Myometrial cell (primary cell): ENCODE results near the gene KRTAP22-2. TPM values are rescaled to one million over a fixed set of nuclear protein-coding genes. Genes with fewer than 3 reads are reported as not detected.

ENCODE experiments used
- total RNA-seq: library from RNA; depleted of rRNA; stranded (reverse); fragments of >200 nt; gene quantifications from 2 replicates; pipeline ENCODE4 v1.2.3, GENCODE V29; 2015

Gene KRTAP22-2
- total RNA-seq: not detected in 2 replicates

DNA sequence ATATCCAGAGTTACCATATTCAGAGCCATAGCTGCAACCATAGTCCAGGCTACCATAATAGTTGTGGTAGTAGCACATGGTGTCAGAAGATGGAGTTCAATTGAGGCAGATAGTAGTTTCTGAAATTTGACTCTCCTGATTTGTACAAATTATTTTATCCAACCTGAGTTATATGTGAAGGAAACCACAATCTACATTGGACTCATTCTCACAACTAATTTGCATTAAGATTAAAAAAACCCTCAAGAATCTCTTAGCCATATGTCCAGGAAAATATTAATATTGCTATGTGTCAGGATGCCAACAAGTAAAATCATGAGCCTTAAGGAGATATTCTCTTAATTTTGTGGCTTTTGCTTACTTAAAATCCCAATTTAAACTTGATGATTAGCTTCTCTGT is at the start of gene KRTAP22-2:
TSS of gene KRTAP22-2 (minus strand) at position 101 of the 400 bp plus-strand sequence.

DNA sequence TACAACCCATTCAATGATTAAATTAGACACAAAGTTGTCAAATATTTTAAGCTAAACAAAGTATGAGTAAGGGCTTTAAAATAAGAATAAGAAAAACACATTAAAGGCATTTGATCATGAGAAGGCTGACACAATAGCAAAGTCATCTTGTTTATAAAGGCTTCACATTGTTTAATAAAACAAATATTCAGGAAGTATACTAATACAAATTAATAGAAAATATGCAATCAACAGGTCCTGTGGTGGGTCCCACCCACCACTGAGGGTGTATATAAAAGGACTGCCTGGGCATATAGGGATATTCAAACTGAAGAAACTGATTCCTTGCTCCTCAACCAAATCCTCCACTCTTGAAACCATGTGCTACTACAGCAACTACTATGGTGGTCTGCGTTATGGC is 44.7 kb upstream of the KRTAP22-2 start, which contains the start of gene KRTAP20-2:
TSS of gene KRTAP20-2 (plus strand) at position 301 of the 400 bp plus-strand sequence. CDS start at position 359, 58 bp downstream.

DNA sequence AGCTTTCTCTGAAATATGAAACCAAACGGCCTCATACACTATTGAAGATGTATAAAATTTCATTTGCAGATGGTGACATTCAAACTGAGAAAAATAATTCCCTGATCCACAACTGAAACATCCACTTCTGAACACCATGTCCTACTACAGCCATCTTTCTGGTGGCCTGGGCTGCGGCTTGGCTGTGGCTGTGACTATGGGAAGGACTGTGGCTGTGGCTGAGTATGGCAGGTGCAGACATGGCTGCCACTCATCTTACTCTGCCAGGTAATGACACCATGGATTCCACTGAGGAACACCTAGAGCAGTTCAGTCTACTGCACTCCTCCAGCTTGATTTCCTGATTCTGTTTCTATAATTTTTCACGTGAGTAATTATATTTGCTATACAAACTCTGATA is 30.3 kb upstream of the KRTAP22-2 start, which contains the start of gene KRTAP20-4:
TSS of gene KRTAP20-4 (plus strand) at position 106 of the 400 bp plus-strand sequence.

DNA sequence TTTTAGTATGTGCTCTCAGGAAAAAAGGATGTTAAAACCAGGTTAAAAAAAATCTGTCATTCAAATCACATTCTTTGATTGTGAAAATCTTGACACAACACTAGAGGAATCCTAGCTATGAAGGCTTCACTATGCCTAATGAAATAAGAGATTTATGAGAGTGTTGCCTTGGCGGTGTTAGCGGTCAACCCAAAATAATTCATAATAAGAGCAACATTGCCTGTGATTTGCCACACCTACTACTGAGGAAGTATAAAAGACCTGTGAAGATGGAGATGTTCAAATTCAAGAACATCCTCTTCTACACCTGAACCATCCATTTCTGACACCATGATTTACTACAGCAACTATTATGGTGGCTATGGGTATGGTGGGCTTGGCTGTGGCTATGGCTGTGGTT is 25.9 kb upstream of the KRTAP22-2 start, which contains the start of gene KRTAP20-1:
TSS of gene KRTAP20-1 (plus strand) at position 301 of the 400 bp plus-strand sequence. CDS start at position 331, 30 bp downstream.

DNA sequence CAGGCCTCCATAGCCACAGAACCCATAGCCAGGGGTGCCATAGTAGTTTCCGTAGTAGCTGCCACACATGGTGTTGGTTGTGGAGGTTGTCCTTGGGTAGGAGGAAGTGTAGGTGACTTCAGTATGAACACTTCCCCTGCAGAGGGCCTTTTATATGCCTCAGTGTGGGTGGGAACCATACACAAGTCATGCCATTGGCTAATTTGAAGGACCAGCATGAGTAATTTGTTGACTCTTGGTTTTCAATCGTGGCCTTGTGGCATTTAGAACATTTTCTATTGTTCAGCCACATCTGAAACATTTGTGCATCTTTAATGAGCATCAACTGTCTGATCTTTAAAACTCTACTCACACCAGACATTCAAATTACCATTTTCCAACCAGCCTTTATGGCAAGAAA is 23.6 kb upstream of the KRTAP22-2 start, which contains the start of gene KRTAP6-1:
TSS of gene KRTAP6-1 (minus strand) at position 95 of the 400 bp plus-strand sequence. CDS start at position 69, 26 bp downstream.

DNA sequence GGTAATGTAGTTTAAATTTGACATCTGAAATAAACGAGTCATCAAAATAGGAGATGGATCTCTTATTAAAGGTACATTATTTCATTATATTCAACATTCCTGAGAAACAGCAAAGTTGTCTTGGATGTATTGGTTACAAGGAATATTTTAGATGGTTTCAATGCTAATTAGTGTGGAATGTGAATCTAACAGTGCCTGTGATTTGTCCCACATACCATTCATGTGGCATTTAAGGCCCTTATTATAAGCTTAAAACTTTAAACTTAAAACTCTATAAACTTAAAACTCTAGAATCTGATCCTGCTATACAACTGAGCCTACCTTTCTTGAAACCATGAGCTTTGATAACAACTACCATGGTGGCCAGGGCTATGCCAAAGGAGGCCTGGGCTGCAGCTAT is 10.6 kb upstream of the KRTAP22-2 start, which contains the start of gene KRTAP22-1:
TSS of gene KRTAP22-1 (plus strand) at position 301 of the 400 bp plus-strand sequence.

DNA sequence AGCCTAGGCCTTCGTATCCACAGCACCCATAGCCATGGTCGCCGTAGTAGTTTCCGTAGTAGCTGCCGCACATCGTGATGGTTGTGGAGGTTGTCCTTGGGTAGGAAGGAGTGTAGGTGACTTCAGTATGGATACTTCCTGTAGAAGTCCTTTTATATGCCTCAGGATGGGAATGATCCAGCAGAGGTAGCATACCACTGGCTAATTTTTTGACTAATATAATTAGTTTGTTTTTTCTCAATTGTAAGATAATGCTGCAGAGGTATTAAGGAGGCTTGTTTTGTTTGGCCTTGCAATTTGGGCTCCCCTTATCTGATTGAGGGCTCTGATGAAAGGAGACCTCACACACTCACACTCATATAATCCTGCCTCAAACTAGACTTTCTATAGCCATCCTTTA is 8.6 kb upstream of the KRTAP22-2 start, which contains the start of gene KRTAP6-2:
TSS of gene KRTAP6-2 (minus strand) at position 101 of the 400 bp plus-strand sequence. CDS start at position 73, 28 bp downstream.

DNA sequence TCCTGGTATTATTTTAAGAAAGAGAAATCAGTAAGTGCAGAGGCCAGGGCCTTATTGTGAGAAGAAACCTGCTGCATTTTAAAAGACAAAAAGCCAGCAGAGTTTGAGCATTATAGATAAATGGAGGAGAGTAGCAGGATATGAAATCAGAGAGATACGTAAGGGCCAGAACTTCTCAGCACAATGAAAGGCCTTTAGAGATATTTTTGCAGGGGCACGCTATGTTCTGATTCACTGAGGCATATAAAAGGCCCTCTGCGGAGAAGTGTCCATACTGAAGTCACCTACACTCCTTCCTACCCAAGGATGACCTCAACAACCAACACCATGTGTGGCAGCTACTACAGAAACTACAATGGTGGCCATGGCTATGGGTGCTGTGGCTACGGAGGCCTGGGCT is 1.9 kb upstream of the KRTAP22-2 start, which contains the start of gene KRTAP6-3:
TSS of gene KRTAP6-3 (plus strand) at position 301 of the 400 bp plus-strand sequence. CDS start at position 307, 6 bp downstream.

DNA sequence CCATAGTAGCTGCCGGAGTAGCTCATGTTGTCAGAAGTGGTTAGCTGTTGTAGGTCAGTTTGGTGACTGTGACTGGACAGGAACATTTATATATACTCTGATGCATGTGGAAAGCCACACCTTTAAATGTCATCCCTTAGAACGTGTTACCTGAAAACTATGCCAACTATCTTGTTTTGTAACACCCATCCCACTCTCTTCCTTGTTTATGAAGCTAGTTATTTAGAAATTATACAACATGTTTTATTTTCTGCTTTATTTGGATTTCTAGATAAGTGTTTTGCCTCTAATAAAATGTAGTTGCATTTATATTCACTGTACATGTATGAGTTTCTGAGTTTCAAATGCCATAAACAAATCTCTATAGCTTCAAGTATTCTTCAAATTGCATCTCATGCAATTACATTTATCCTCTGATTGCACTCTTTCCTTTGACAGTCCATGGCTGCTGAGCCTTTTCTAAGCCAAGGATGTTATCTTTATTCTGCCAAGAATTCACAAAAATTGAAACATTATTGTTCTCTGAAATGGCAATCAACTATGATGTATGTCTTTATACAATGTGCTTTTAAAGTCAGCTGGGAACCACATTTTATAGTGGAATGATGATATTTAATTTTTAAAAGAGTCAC is 28.8 kb downstream of the KRTAP22-2 start, which contains the start of gene KRTAP19-7:
TSS of gene KRTAP19-7 (minus strand) at position 51 of the 632 bp plus-strand sequence. CDS start at position 26, 25 bp downstream.

DNA sequence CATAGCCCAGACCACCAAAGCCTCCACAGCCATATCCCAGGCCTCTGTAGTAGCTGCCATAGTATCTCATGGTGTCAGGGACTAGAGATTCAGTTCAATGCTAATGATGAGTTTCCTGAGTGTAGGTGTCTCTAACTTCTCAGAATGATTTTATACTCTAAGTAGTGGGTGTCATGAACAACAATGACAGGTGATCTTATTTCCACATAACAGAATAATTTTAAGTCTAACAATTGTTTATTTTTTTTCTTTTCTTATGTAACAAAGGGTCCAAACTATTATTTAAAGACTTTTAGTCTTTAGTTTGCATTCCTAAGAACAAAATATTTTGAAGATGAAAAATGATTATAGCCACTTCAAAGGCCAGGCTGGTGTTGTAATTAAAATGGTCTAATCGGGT is 48.4 kb downstream of the KRTAP22-2 start, which contains the start of gene KRTAP19-6:
TSS of gene KRTAP19-6 (minus strand) at position 101 of the 400 bp plus-strand sequence. CDS start at position 70, 31 bp downstream.

Other genes starting within 250 kb of the KRTAP22-2 start
- gene KRTAP23-1, start 241.8 kb downstream of the KRTAP22-2 start, total RNA-seq: not detected in 2 replicates
- gene KRTAP13-2, start 218.1 kb downstream of the KRTAP22-2 start, total RNA-seq: not detected in 2 replicates
- not detected in 2 replicates for gene KRTAP13-1, start 194.4 kb downstream of the KRTAP22-2 start, total RNA-seq
- not detected in 2 replicates for gene KRTAP13-3, start 164.5 kb downstream of the KRTAP22-2 start, total RNA-seq
- not detected in 2 replicates for gene KRTAP13-4, start 160.2 kb downstream of the KRTAP22-2 start, total RNA-seq
- not detected in 2 replicates for gene KRTAP15-1, start 150.1 kb downstream of the KRTAP22-2 start, total RNA-seq
- not detected in 2 replicates for gene KRTAP19-1, start 110.0 kb downstream of the KRTAP22-2 start, total RNA-seq
- not detected in 2 replicates for gene KRTAP19-2, start 103.0 kb downstream of the KRTAP22-2 start, total RNA-seq
- gene KRTAP19-3, start 98.4 kb downstream of the KRTAP22-2 start, total RNA-seq: not detected in 2 replicates
- not detected in 2 replicates for gene KRTAP19-4, start 93.2 kb downstream of the KRTAP22-2 start, total RNA-seq
- not detected in 2 replicates for gene KRTAP19-5, start 88.3 kb downstream of the KRTAP22-2 start, total RNA-seq
- gene KRTAP19-6, start 48.5 kb downstream of the KRTAP22-2 start, total RNA-seq: not detected in 2 replicates
- gene KRTAP19-7, start 29.1 kb downstream of the KRTAP22-2 start, total RNA-seq: not detected in 2 replicates
- gene KRTAP6-3, start 2.0 kb upstream of the KRTAP22-2 start, total RNA-seq: not detected in 2 replicates
- gene KRTAP6-2, start 8.5 kb upstream of the KRTAP22-2 start, total RNA-seq: not detected in 2 replicates
- gene KRTAP22-1, start 10.7 kb upstream of the KRTAP22-2 start, total RNA-seq: not detected in 2 replicates
- gene KRTAP6-1, start 23.5 kb upstream of the KRTAP22-2 start, total RNA-seq: not detected in 2 replicates
- not detected in 2 replicates for gene KRTAP20-1, start 26.0 kb upstream of the KRTAP22-2 start, total RNA-seq
- not detected in 2 replicates for gene KRTAP20-4, start 30.2 kb upstream of the KRTAP22-2 start, total RNA-seq
- not detected in 2 replicates for gene KRTAP20-2, start 44.8 kb upstream of the KRTAP22-2 start, total RNA-seq
- gene KRTAP20-3, start 52.5 kb upstream of the KRTAP22-2 start, total RNA-seq: not detected in 2 replicates
- gene KRTAP21-3, start 128.4 kb upstream of the KRTAP22-2 start, total RNA-seq: not detected in 2 replicates
- gene KRTAP21-2, start 156.9 kb upstream of the KRTAP22-2 start, total RNA-seq: not detected in 2 replicates
- not detected in 2 replicates for gene KRTAP21-1, start 165.0 kb upstream of the KRTAP22-2 start, total RNA-seq
- gene KRTAP8-1, start 222.9 kb upstream of the KRTAP22-2 start, total RNA-seq: not detected in 2 replicates
- gene KRTAP7-1, start 239.4 kb upstream of the KRTAP22-2 start, total RNA-seq: not detected in 2 replicates